Myometrial cell (primary cell): ENCODE results near the gene ZNF497. TPM values are rescaled to one million over a fixed set of nuclear protein-coding genes. Genes with fewer than 3 reads are reported as not detected.

Source experiments
- total RNA-seq: library from RNA; depleted of rRNA; stranded (reverse); fragments of >200 nt; gene quantifications from 2 replicates; pipeline ENCODE4 v1.2.3, GENCODE V29; 2015

ZNF497 gene
- total RNA-seq, result not detected in 2 replicates

DNA sequence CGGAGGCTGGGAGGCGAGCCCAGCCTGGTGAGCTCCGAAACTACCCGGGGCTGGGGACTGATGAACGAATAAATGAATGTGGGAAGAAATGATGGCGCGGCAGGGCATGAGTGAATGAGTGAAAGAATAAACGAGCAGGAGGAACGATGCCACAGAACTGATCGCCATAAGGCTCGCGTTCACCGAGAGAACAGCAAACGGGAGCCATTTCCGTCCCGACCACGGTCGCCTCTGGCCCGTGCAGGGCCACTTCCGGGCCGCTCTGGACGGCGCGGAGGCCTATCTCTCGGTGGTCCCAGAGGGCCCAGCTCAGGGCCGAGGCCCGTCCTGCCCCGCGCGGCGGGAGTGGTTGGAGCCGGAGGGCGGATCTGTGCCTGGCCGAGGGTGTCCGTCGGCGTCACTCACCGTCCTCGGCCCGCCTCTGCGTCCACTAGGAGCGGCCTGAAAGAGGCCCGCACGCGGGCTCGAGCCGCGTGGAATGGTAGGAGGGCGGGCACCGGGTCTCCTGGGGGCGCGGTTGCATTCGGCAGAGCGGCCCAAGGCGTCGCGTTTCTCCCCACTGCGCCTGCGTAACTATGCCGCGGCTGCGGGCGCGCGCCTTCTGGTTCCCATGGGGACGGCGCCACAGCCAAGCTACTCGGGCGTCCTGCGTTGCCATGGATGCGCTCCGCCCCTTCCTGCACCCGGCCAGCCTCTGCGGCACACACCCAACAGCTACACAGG is at the start of gene ZNF497:
Gene ZNF497, minus strand, starts transcription at position 480 of the 723 bp plus-strand sequence. CDS start 5,116 bp downstream, outside the sequence.

DNA sequence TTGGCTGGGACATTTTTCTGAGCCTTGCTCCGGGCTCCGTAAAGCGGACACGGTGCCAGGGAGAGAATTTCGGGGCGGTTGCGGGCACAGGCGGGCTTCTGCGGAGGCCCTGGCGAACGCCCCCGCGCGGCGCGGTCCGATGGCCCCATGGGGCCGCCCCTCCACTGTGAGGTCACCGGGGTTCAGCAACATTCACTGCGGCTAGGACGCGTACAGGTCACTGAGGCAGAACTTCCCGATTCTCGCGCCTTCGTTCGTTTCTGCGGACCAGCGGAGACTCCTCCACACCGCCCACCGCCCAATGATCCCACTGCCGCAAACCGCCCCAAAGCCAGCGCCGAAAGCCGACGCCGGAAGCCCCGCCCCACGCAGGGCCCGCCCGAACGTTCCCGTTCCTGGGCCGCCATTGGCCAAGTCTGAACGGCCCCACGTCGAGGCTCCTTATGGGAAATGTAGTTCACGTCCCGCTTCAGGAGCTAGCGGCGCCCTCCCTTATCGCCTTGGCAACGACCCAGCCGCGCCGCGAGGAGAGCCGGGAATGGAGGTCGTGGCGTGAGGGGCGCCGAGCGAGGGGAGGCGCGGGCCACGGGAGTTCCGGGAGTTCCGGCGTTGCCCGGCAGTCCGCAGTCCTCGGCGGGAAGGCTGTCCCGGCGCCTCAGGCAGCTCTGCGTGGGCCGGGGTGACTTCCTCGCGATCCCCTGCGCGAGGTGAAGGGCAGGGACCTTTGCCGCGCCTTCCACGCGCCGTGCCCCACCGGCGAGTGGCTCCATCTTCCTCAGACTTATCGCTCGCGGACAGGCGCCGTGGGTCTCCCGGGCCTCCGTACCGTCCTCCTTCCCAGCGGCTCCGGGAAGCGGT is 45.8 kb upstream of the ZNF497 start, which contains the start of gene ZNF584:
Gene ZNF584, plus strand, starts transcription at position 498 of the 858 bp plus-strand sequence. CDS start 499 bp downstream, outside the sequence.

DNA sequence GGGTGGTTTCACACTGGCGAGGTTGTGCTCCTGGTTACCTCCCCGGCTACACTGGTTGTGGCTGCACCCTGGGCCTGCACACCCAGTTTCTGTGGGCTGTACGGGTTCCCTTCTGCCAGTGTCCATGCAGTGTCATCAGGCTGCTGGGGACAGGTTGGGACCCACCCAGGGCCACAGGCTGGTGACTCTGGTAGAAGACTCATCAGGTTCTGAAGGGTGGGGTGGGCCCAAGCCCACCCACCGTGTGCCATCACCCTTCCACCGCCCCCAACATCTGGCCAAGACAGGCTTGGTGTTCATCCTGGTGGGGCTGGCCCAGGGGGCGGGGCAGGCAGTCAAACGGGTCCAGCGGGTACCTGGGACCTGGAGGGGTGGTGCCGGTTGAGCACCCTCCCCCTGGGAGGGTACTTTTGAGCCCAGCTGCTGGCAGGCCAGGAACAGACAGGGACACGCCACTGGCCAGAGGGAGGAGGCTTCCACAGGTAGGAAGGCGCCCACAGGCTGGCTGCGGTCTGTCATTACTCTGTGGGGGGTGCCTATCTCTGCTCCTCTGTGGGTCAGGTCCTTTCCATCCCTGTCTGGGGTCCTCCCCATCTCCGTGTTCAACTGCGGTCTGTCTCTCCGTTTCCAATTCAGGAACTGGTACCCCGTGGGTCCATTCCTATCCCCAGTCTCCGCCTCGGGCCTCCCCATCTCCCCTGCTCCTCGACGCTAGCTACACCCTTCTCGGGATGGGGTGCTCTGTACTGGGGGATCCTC is 32.8 kb upstream of the ZNF497 start, which contains the start of gene RNF225:
Gene RNF225, plus strand, starts transcription at position 437 of the 759 bp plus-strand sequence. CDS start 434 bp downstream, outside the sequence.

DNA sequence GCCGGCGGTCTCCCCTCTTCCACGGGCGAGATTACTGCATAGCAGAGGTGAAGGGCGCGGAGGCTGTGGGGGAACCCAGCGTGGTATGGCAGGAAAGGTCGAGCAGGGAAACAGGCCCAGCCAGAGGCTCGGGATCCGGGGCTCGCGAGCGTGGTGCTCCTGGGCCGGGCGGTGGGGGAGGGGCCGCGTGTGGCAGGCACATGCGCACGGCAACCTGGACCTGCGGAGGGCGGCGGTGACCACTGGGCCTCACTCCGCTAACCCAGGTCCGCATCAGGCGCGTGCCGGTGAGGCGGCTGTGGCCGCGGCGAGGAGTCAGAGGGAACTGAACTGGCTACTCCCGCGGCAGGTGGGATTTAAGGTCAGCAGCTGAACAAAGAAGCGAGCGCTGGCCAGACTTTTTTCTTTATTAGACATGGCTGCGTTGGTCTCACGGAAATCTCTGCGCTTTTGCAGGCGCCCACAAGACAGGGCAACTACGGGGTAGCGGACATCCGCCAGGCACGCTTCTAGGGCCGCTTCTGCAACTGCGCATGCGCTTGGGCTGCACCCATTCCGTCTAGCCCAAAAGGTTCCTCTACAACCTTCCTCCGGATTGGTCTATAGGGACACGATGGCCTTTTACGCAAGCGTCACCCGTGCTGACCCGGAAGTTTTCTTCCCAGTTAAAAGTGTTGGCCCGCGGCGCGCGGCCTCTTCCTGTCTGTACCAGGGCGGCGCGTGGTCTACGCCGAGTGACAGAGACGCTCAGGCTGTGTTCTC is 24.2 kb upstream of the ZNF497 start, which contains the start of gene RPS5:
Gene RPS5, plus strand, starts transcription at position 694 of the 762 bp plus-strand sequence. CDS start 869 bp downstream, outside the sequence.

DNA sequence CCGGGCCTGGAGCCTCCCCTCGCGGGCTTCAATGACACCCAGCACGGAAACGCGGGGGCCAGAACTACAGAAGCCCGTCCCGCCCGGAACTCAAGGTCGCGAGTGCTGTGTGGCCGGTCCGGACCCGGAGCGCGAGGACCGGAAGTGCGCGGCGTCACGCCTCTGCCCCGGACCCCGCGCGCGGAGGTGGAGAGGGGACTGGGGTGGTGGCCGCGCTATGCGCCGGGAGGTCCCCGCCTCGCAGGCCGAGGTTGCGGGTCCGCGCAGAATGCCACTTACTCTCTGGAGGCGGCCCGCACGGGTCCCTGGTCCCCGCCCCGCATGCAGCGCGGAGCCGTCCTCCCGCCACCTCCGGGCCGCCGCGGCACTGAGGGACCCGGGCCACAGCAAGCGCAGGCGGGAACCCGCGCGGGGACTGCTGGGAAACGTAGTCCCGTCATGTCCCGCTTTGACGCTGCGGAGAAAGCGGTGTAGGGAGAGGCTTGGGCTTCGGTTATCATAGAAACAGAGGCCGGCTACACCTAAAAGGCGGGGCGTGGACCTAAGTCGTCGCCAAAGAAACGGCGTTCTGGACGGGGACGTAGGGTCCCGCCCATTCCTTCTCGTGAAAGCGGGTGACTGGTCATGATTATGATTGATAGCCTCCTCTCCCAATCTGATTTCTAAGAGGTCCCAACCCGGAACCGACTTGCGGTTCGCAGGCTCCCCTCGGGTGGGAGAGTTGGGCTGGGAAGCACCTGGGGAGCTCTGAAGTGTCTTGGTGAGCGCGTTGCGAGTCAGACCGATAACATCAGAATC is 18.3 kb upstream of the ZNF497 start, which contains the start of gene ZNF837:
Gene ZNF837, minus strand, starts transcription at position 369 of the 798 bp plus-strand sequence. CDS start 11,698 bp downstream, outside the sequence.

DNA sequence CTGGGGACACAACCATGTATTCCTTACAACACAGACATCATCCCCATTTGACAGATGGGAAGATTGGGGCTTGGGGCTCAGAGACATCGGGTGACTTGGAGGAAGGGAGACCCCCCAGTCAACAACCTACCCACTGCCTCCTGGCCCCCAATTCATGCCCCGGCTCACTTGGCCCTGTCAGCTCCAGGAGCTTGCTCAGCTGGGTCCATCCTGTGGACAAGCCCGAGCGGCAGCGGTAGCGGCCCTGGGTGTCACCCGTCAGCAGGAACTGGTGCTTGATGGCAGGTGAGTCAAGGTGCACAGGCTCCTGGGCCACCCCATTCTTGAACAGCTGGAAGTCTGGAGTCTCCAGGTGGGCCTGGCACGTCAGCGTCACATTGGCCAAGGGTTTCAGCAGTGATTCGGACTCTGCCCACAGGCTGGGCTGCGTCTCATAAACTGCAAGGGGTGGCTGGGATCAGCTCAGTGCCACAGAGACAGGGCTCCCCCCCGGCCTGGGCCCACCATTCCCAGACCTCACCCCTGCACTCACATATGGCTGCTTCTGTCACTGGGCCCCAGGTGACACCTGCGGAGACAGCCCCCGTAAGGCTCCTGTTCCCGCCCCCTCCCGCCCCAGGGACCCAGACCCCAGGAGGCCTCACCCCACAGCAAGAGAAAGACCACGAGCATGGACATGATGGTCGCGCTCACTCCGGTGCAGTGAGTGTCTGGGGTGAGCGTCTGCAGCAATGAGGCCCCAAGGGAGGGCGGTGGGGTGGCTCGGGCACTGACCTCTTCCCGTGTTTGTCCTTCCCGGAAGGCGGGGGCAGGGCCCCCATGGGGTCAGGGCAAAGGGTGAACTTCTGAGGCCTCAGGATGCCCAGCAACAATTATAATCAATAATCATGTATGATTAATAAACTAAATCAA is 9.5 kb downstream of the ZNF497 start, which contains the start of gene A1BG:
Gene A1BG, minus strand, starts transcription at position 733 of the 912 bp plus-strand sequence. Its CDS starts 55 bp downstream, at position 678.

DNA sequence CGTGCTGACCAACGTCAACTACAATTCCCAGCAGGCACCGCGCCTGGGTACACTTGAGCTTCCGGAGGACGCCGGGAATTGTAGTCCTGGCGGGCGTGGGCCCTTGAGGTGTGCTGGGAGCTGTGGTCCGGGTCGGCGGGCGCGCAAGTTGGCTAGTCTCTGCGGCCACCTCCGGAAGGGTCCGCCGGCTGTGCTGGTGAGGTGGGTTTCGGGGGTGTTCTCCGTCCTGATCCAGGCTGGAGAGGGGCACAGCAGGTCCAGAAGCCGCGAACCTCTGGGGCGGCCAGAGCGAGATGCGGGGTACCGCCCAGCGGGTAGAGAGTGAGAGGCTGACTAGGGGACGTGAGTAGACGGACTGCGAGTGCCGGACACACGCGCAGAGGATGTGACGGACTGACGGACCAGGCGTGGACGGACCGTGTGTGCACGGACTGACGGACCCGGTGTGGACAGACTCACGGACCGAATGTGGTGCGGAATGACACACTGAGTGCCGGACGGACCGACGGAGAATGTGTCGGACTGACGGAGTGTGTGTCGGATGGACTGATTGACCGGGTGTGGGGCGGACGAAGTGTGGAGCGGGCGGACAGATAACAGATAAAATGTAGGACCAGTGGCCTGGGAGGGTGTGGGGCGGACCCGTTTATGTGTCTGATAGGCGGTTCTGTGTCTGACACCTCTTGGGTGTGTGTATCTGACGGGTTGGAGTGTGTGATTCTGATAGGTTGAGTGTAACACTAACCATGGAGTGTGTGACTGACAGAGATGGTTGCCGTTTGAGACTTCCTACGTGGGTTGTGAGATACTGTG is 35.4 kb downstream of the ZNF497 start, which contains the start of gene ZSCAN22:
Gene ZSCAN22, plus strand, starts transcription at position 81 of the 813 bp plus-strand sequence. CDS start 7,809 bp downstream, outside the sequence.

DNA sequence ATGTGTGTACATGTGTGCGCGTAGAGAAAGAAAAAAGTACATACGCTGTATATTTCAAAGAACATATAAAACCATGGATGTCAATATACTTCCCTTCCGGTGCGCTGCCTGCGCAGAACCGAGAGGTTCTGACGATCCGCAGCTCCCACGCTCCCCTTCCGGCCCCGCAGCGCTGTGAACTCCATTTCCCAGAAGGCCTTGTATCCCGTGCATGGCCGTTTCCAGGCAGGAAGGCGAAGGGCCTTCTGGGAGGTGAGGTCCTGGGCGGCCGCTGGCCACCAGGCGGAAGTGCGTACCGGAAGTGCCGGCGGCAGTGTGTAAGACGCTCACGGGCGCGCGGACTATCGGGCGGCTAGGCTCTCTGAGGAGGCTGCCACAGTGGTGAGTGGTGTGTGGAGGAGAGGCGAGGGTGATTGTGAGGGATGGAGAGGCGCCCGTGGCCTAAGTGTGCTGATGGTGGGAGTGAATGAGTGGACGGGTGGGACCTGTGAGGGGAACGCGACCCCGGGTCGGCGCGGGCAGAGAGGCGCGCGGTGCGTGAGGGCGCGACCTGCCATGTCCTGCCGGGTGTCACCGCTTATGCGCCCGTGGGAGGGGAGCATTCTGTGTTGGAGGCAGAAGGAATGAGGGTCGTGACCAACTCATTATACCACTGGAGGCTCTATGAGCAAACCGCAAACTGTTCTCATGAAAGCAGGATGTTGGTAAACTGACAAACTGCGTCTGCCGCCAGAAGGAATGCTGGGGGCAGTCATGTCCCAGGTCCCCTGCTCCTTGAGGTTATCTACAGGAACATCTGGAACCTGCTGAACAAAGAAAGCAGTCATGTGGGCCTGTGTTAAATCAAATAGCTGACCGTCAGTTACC is 57.3 kb downstream of the ZNF497 start, which contains the start of gene ERVK3-1:
Gene ERVK3-1, plus strand, starts transcription at position 313 of the 867 bp plus-strand sequence. CDS start 6,792 bp downstream, outside the sequence.

Other genes with a start within 250 kb of the ZNF497 start
- gene ZNF329, start 212.0 kb downstream of the ZNF497 start, total RNA-seq, result 6.9 and 8.6 TPM in 2 replicates
- 20.5 and 22.0 TPM in 2 replicates for gene ZNF274, start 179.7 kb downstream of the ZNF497 start, total RNA-seq
- 36.3 and 40.4 TPM in 2 replicates for gene ZNF544, start 133.8 kb downstream of the ZNF497 start, total RNA-seq
- 2.1 and 4.0 TPM in 2 replicates for gene ZNF8, start 83.8 kb downstream of the ZNF497 start, total RNA-seq
- 27.1 and 40.8 TPM in 2 replicates for gene ERVK3-1, start 57.4 kb downstream of the ZNF497 start, total RNA-seq
- 1.2 and 3.0 TPM in 2 replicates for gene ZSCAN22, start 35.8 kb downstream of the ZNF497 start, total RNA-seq
- 7.5 and 31.5 TPM in 2 replicates for gene A1BG, start 9.3 kb downstream of the ZNF497 start, total RNA-seq
- gene ZNF837, start 18.3 kb upstream of the ZNF497 start, total RNA-seq, result 2.1 and 4.3 TPM in 2 replicates
- gene RPS5, start 24.5 kb upstream of the ZNF497 start, total RNA-seq, result 2,786 and 3,048 TPM in 2 replicates
- not detected in 2 replicates for gene RNF225, start 32.9 kb upstream of the ZNF497 start, total RNA-seq
- gene ZNF584, start 45.9 kb upstream of the ZNF497 start, total RNA-seq, result 7.5 and 13.3 TPM in 2 replicates
- 0.29 and 2.7 TPM in 2 replicates for gene ZNF132, start 77.4 kb upstream of the ZNF497 start, total RNA-seq
- gene ZNF324B, start 88.9 kb upstream of the ZNF497 start, total RNA-seq, result 4.9 and 7.3 TPM in 2 replicates
- 9.0 and 11.0 TPM in 2 replicates for gene ZNF324, start 104.3 kb upstream of the ZNF497 start, total RNA-seq
- 14.1 and 25.3 TPM in 2 replicates for gene ZNF446, start 113.6 kb upstream of the ZNF497 start, total RNA-seq
- 4.3 and 9.2 TPM in 2 replicates for gene SLC27A5, start 149.2 kb upstream of the ZNF497 start, total RNA-seq
- 8.1 and 11.3 TPM in 2 replicates for gene ZBTB45, start 157.1 kb upstream of the ZNF497 start, total RNA-seq
- gene TRIM28, start 181.3 kb upstream of the ZNF497 start, total RNA-seq, result 262 and 433 TPM in 2 replicates
- 110 and 117 TPM in 2 replicates for gene CHMP2A, start 192.4 kb upstream of the ZNF497 start, total RNA-seq
- 39.9 and 63.1 TPM in 2 replicates for gene UBE2M, start 195.9 kb upstream of the ZNF497 start, total RNA-seq
- 10.1 and 12.1 TPM in 2 replicates for gene MZF1, start 210.6 kb upstream of the ZNF497 start, total RNA-seq